Right cardiac atrium (tissue), 5 donors: ENCODE results near the gene PICK1. TPM values are rescaled to one million over a fixed set of nuclear protein-coding genes. Genes with fewer than 3 reads are reported as not detected.
A peak's percentile ranks its signal among the peaks of the same experiment; 100 is the strongest.

Experiments used
- ATAC-seq, 2 donors: fragments of 200-7000 bp; cut with Tn5 transposase; one replicate each; pipeline versions ENCODE4 v1.8.0 to v1.9.1; 2020; ENCODE audit warnings: moderate library complexity in 2 of 2, mild to moderate bottlenecking in 1 of 2
- DNase-seq, 3 donors: peaks; one replicate each; pipeline ENCODE4 v3.0.0-alpha.2; 2020
- H3K27ac ChIP-seq: one replicate; pipeline ENCODE4 v1.5.1; 2013; ENCODE audit warnings: mild to moderate bottlenecking, low read length, control low read depth, moderate library complexity
- H3K27me3 ChIP-seq: one replicate; pipeline ENCODE4 v1.6.1; 2013; ENCODE audit not compliant: control insufficient read depth, insufficient read depth
- H3K4me1 ChIP-seq: one replicate; pipeline ENCODE4 v1.6.1; 2013; ENCODE audit warnings: low read length; ENCODE audit not compliant: control insufficient read depth, insufficient read depth
- H3K4me3 ChIP-seq: one replicate; pipeline ENCODE4 v1.5.1; 2013; ENCODE audit warnings: low read length, control low read depth
- H3K9me3 ChIP-seq: one replicate; pipeline ENCODE4 v1.6.1; 2013; ENCODE audit warnings: low read length; ENCODE audit not compliant: control insufficient read depth
- WGBS: extraction: QIAGEN DNeasy Blood & Tissue Kit; methylation state at CpG from one replicate; pipeline ENCODE4 v1.1.7; 2013; 5-methylcytosine and 5-hydroxymethylcytosine counted together
- intact Hi-C, 4 donors: fragments of 100-400 bp; cut with DNase I; formaldehyde crosslinking; loops; one replicate each; pipeline versions ENCODE4 v1.11.0 to v1.14.0; 2022 to 2023
- polyA plus RNA-seq: library from polyadenylated mRNA; stranded (reverse); fragments of 200-250 nt; gene quantifications from one replicate; pipeline ENCODE4 v1.2.3, GENCODE V29; 2013
- total RNA-seq, 4 donors: library from RNA; stranded (reverse); fragmentation: NEBNext Ultra II Directional; extraction: Animal tissue kit (Norgen Biotek cat#: 25700); gene quantifications; one replicate each; pipeline ENCODE4 v1.2.1, GENCODE V29; 2021
- donor health status: healthy with polysubstance abuse.
- donor health status: DM: no; HTN: yes; CAD: no.
- donor health status: DM: no; HTN: no; CAD: no.
- donor health status: DM: no; HTN: yes; CAD: no; lungs with severe emphysema.
- donor health status: DM: yes; HTN: yes; CAD: no.

Gene PICK1
- total and polyA plus RNA-seq, 5 donors = 23.8 to 31.3 (median 25.5) TPM

DNA sequence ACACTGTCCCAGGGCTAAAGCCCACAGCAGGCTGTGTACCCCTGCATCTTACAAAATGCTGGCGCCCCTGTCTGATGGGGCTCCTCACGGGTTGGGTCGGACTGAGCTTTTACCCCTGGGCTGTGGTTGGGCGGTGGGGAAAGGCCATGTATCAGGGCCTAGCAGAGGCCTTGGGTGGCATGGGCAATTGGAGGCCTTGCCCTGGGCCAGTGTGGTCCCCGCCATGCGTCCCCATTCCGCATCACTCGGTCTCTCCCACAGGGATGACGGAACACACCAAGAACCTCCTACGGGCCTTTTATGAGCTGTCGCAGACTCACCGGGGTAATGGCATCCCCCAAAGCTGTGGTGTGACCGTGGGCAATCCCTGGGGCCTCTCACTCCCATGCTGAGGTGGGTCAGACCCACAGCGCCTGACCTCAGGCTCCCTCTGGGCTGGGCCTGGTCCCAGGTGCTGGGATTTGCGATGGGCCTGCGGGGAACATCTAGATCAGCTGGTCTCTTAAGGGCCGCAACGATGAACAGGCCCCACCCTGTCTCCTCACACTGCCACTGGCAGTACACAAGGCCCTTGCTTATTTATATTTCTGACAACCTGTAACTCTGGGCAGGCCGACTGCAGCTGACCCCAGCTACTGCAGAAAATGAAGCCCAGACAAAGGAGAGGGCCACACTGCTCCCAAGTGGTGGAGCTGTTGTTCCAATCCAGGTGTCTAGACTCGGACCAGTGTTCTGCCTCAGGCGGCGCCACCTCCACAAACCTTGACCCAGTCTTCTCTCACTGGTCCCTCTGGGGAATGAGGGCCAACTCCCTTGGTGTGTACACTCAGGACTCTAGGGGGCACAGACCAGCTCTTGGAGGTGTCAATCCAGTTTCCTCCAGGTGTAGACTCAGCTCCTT is 14.5 kb downstream of the PICK1 start:
- Histone ChIP-seq H3K27ac (no peak overlapping the region), H3K9me3 (no peaks in the 10 kb centered on the region), H3K27me3 (no peaks in the 10 kb centered on the region), H3K4me3 (no peak overlapping the region), H3K4me1 (peaks cover 10% of the 10 kb centered on the region)
- intact Hi-C loops = no loop called here
- ATAC-seq (no peak), DNase-seq (no peak)
- WGBS = 93% methylated on average over 22 of the region's 22 CpGs

DNA sequence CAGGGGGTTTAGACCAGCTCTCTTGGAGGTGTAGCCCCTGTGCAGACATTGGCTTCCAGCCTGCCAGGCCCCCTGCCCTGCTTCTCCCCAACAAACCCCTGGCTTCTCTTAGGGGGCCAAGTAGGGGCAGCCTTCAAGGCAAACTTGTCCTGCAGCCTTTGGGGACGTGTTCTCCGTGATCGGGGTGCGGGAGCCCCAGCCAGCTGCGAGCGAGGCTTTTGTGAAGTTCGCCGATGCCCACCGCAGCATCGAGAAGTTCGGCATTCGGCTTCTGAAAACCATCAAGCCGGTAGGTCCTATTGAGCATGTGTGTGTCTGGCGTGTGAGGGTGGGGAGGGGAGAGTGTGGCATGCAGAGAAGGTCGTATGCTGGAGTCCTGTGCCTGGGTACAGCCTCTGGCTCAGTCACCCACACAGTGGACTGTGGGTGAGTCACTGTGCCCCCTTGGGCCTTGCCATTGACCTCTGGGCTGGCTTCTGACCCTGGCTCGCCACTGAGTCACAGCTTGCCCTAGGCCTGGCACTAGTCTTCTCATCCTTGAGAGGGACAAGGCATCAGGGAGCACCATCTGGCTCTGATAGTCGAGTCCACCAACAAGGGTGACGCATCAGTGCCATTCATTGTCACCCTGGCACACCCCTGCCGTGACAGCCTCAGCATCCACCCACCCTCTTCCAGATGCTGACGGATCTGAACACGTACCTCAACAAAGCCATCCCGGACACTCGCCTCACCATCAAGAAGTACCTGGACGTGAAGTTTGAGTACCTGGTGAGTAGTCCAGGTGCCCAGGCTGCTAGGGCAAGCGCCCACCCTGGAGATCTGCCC is 15.3 kb downstream of the PICK1 start:
- DNase-seq = no peak
- Histone ChIP-seq H3K4me3 (no peak overlapping the region), H3K4me1 (peaks cover 10% of the 10 kb centered on the region), H3K27ac (no peak overlapping the region), H3K27me3 (no peaks in the 10 kb centered on the region), H3K9me3 (no peaks in the 10 kb centered on the region)
- 93% methylated on average over 25 of the region's 25 CpGs for WGBS
- no peak for ATAC-seq
- intact Hi-C loops = no loop called here

DNA sequence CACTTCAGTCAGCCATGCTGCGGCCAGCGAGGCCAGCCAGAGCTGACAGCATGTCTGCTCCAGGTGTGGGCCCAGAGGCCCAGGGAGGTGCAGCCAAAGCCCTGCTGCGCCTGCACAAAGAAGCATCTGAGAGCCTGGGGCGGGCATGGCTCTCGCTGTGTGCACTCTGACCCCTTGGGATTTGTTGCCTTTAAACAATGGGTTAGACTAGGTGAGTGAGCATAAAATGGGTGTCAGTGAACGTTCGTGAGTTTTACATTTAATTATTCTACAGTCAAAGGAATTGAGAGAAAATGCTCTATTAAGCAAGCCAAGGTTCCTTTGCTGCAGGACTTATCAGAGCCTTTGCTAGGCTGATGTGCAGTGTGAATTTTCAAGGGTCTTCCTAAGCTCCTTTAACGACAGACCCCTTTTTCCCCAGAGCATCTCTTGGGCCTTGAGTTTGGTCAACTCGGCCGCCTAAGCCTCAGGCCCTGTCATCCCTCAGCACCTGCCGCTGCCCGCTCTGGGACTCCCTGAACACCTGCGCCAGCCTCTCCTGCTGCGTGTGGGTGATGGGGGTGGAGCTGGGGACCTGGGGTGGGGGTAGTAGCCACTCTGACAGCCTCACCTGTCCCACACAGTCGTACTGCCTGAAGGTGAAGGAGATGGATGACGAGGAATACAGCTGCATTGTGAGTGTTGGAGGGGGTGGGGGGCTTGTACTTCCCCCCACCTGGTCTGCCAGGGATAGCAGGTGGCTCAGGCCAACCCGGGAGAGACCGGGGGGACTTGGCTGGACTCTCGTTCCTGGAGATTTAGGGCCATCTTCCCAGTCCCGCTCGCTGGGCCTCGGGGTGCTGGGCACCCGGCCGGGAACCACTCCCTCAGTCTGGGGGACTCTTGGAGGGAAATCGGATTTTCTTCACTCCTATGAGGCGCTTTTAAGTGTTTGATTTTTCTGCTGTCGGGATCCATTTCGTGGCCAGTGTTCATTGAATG is 16.2 kb downstream of the PICK1 start:
- no peak for ATAC-seq

DNA sequence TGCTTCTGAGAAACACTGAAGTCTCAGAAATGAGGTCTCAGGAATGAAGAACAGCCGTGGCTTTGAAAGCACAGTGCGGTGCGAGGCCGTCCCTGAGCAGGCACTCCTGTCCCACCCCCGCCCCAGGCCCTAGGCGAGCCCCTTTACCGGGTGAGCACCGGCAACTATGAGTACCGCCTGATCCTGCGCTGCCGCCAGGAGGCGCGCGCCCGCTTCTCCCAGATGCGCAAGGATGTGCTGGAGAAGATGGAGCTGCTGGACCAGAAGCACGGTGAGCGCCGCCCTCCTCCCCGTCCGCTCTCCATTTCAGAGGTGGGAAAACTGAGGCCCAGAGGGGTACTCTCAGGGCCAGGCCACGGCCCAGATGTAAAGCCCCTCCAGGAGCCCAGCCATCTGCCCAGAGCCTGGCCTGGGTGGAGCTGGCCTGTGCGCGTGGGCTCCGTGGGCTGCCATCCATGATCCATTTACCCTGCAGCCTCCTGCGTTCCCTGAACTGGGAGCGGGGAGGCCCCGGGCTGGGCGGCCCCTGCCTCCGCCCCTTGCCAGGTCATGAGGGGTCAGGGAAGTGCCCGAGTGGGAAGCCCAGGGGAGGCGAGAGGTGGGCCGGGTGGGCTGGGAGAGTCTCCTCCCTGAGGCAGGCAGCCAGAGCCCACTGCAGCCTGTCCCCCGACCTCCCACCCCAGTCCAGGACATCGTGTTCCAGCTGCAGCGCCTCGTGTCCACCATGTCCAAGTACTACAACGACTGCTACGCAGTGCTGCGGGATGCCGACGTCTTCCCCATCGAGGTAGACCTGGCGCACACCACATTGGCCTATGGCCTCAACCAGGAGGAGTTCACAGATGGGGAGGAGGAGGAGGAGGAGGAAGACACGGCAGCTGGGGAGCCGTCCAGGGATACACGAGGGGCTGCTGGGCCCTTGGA is 17.2 kb downstream of the PICK1 start:
- H3K27me3 ChIP-seq = no peaks in the 10 kb centered on the region
- ATAC-seq (no peak), DNase-seq (peak in 1 of 3 donors; percentile 67)
- no peak overlapping the region for H3K4me3 ChIP-seq
- intact Hi-C loops = no loop called here
- no peaks in the 10 kb centered on the region for H3K9me3 ChIP-seq
- WGBS = 85% methylated on average over 47 of the region's 47 CpGs
- H3K27ac ChIP-seq = no peak overlapping the region
- peaks cover 10% of the 10 kb centered on the region for H3K4me1 ChIP-seq

More for the DNA sequence above, 16.2 kb downstream of the PICK1 start:
- Histone ChIP-seq H3K27me3 (no peaks in the 10 kb centered on the region), H3K4me3 (no peak overlapping the region), H3K4me1 (peaks cover 10% of the 10 kb centered on the region), H3K9me3 (no peaks in the 10 kb centered on the region), H3K27ac (no peak overlapping the region)
- no peak for DNase-seq
- intact Hi-C loops = no loop called here
- WGBS = 95% methylated on average over 28 of the region's 28 CpGs

DNA sequence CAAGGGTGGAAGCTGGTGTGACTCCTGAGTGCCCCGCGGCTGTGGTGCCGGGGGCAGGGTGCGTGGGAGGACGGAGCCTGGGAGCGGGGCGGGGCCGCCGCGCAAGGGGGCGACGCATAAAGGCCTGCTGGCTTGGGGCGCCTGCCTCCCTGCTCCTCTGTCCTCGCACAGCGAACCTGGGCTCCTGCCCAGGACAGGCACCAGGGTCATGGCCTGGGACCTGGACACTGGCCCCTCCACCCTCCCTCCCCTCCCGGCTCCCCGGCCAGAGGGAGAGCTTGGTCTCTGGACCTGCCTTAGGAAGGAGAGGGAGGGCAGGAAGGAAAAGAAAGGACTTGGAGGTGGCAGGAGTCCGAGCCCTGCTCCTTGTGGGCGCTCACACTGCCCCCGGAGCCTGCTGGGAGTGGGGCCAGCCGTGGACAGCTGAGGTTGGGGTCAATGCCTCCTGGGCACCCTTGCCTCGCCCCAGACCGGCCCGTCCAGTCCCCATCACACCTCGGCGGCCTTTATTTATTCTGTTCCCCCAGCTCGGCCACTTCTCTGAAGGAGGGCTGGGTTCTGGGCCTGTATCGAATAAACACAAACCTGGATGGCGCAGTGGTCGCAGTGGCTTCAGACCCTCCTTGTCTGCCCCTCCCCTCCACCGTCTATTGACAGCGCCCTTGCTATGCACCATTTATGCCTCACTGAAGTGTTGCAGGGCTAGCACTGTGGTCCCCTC is 18.1 kb downstream of the PICK1 start:
- DNase-seq = no peak

DNA sequence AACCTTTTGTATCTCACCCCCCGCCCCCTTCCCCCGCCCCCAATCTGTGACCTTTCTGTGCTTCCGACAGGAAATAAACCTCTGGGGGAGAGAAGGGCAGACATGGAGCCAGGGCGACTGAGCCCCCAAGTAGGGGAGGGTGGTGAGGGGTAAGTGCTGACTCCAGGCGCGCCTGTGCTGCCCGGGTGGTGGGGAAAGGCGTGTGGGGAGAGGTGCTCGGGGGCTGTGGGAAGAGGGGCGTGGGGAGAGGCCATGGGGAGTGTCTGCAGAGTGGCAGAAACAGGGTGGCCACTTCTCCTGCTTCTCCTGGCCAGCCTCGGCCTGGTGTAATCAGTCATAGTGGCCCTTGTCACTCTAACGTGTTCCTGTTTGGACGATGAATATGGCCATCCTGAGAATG is 18.8 kb downstream of the PICK1 start:
- DNase-seq (peak in 1 of 3 donors; percentile 49), ATAC-seq (no peak)
- Histone ChIP-seq H3K4me1 (peaks cover 2% of the 10 kb centered on the region), H3K4me3 (no peak overlapping the region), H3K27ac (no peak overlapping the region), H3K27me3 (no peaks in the 10 kb centered on the region), H3K9me3 (no peaks in the 10 kb centered on the region)
- 81% methylated on average over 13 of the region's 13 CpGs for WGBS
- intact Hi-C loops = no loop called here

More for the DNA sequence above, 18.1 kb downstream of the PICK1 start:
- no peaks in the 10 kb centered on the region for H3K9me3 ChIP-seq
- 89% methylated on average over 32 of the region's 32 CpGs for WGBS
- no peak overlapping the region for H3K27ac ChIP-seq
- intact Hi-C loops = no loop called here
- H3K27me3 ChIP-seq = no peaks in the 10 kb centered on the region
- H3K4me3 ChIP-seq = no peak overlapping the region
- peaks cover 5% of the 10 kb centered on the region for H3K4me1 ChIP-seq
- ATAC-seq = no peak

DNA sequence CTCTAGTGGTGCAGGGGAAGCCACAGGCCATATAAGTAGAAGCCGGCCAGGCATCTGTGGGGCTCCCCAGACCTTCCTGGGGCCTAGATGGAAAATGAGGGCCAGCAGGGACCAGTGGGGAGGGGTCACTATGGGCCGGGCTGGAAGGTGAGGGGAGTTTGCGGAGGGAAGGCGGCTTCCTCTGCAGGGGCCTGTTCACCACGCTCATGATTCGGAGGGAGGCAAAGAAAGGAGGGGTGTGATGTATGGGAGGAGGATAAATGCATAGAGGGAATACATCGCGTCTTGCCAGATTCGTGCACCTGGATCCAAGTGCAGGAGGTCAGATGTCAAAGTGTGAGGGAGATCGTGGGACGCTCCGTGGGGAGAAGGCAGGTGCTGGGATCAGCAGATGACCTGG is 19.9 kb downstream of the PICK1 start:
- H3K27me3 ChIP-seq = no peaks in the 10 kb centered on the region
- intact Hi-C loops = no loop called here
- H3K4me1 ChIP-seq = peaks cover 2% of the 10 kb centered on the region
- H3K27ac ChIP-seq = no peak overlapping the region
- peak in 1 of 3 donors; percentile 25 for DNase-seq
- no peak for ATAC-seq
- H3K4me3 ChIP-seq = no peak overlapping the region
- 86% methylated on average over 12 of the region's 12 CpGs for WGBS
- H3K9me3 ChIP-seq = no peaks in the 10 kb centered on the region

DNA sequence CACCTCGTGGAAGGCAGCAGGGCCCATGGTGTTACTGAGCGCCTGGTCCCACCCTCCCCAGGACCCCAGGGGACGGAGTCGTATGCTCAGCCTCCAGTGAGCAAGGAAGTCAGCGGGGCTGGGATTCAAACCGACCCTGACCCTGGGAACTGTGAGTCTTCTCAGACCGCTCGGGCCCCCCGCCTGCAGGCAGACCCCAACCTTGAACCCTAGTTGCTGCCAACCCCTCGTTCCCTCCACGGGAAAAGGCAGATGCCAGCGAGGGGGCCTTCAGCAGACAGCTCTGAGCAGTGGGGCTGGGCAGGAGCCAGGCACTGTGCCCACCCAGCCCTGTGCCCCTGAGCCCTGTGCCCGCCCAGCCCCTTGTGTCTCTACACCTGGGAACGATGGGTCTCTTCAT is 20.4 kb downstream of the PICK1 start:
- Histone ChIP-seq H3K4me1 (peaks cover 2% of the 10 kb centered on the region), H3K4me3 (no peak overlapping the region), H3K27me3 (no peaks in the 10 kb centered on the region), H3K9me3 (no peaks in the 10 kb centered on the region), H3K27ac (no peak overlapping the region)
- ATAC-seq (no peak), DNase-seq (peak in 1 of 3 donors; percentile 45)
- 75% methylated on average over 14 of the region's 14 CpGs for WGBS
- intact Hi-C loops = no loop called here

DNA sequence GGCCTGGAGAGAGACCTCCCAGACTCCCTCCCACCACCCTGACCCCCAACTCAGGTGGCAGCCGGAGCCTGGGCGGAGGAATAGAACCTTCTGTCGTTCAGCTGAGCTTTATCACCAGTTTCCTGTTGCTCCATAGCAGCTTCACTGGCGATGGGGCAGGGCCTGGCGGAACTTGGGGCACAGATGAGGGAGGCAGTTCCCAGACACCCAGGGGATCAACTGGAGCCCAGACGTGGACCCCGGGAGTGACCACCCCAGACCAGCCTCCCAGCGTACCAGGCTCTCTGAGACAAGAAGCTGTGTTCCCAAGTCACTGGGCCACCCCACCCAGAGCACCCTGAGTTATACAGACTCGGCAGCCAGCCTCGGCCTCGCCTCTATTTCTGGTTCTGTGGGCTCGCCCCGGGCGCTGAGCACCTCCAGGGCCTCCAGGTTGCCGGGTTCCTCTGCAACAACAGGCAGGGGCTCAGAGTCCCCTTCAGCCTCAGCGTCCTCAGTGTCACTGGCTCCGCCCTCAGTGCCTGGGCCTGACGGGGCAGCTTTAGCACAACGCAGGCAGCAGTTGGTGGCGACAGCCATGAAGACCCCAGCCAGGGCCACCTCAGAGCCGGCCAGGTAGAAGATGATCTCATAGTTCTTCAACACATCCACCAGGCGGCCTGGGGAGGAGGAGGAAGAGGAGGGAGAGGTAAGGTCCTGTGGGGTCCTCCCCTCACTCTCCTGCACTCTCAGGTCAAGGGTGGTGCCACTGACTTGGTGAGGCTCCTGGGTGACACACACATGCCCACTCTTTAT is 21.0 kb downstream of the PICK1 start:
- WGBS = 71% methylated on average over 22 of the region's 22 CpGs
- no peaks in the 10 kb centered on the region for H3K9me3 ChIP-seq
- DNase-seq (peak in 1 of 3 donors; percentile 42), ATAC-seq (no peak)
- H3K4me1 ChIP-seq = peaks cover 2% of the 10 kb centered on the region
- H3K27me3 ChIP-seq = no peaks in the 10 kb centered on the region
- H3K27ac ChIP-seq = no peak overlapping the region
- no peak overlapping the region for H3K4me3 ChIP-seq
- intact Hi-C loops = no loop called here
